Measurements from ENCODE around the gene PGAP6. TPM values are rescaled to one million over a fixed set of nuclear protein-coding genes. Genes with fewer than 3 reads are reported as not detected.

Gene PGAP6
- total and polyA plus RNA-seq, 2 of the 13 experiments (the other 11 are each of a cell fraction or from before 2014, with no cell fraction given): 52.7 to 136 TPM

GRCh38 chr16:340370-341091 lies 41.2 kb downstream of the PGAP6 start (continued):
- TF ChIP-seq, protein P1, sequence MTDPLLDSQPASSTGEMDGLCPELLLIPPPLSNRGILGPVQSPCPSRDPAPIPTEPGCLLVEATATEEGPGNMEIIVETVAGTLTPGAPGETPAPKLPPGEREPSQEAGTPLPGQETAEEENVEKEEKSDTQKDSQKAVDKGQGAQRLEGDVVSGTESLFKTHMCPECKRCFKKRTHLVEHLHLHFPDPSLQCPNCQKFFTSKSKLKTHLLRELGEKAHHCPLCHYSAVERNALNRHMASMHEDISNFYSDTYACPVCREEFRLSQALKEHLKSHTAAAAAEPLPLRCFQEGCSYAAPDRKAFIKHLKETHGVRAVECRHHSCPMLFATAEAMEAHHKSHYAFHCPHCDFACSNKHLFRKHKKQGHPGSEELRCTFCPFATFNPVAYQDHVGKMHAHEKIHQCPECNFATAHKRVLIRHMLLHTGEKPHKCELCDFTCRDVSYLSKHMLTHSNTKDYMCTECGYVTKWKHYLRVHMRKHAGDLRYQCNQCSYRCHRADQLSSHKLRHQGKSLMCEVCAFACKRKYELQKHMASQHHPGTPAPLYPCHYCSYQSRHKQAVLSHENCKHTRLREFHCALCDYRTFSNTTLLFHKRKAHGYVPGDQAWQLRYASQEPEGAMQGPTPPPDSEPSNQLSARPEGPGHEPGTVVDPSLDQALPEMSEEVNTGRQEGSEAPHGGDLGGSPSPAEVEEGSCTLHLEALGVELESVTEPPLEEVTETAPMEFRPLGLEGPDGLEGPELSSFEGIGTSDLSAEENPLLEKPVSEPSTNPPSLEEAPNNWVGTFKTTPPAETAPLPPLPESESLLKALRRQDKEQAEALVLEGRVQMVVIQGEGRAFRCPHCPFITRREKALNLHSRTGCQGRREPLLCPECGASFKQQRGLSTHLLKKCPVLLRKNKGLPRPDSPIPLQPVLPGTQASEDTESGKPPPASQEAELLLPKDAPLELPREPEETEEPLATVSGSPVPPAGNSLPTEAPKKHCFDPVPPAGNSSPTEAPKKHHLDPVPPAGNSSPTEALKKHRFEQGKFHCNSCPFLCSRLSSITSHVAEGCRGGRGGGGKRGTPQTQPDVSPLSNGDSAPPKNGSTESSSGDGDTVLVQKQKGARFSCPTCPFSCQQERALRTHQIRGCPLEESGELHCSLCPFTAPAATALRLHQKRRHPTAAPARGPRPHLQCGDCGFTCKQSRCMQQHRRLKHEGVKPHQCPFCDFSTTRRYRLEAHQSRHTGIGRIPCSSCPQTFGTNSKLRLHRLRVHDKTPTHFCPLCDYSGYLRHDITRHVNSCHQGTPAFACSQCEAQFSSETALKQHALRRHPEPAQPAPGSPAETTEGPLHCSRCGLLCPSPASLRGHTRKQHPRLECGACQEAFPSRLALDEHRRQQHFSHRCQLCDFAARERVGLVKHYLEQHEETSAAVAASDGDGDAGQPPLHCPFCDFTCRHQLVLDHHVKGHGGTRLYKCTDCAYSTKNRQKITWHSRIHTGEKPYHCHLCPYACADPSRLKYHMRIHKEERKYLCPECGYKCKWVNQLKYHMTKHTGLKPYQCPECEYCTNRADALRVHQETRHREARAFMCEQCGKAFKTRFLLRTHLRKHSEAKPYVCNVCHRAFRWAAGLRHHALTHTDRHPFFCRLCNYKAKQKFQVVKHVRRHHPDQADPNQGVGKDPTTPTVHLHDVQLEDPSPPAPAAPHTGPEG (CRISPR knock-in tag; IDR thresholded peaks at IDR 0.05): 0 out of 2 replicates have a peak, but pooled peaks have one; percentile 58
- no peak for TF ChIP-seq KAT2B (IDR thresholded peaks at IDR 0.05; ENCODE audit: borderline replicate concordance, low read depth, low read length)
- no peak for TF ChIP-seq JDP2 (CRISPR knock-in tag; IDR thresholded peaks at IDR 0.05; ENCODE audit: borderline replicate concordance)
- peak; percentile 98 for TF ChIP-seq ZBTB38 (CRISPR knock-in tag; IDR thresholded peaks at IDR 0.05)

DNA sequence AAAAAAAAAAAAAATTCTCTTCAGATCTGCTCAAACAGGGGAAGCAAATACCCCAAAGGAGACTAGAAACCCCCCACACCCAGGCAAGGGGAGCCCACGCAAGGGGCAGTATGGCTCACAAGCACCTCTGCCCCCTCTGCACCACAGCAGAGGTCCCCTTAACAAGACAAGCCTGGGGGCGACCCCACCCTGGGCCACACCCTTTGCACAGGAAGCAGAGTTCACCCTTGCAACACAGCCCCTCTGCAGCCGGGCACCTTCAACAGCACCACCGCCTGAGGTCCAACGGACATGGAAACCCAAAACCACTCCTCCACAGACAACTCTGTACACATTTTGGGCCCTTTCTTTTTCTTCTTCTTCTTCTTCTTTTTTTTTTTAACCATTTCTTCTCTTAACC lies 42.1 kb downstream of the PGAP6 start:
- POLR2A ChIA-PET: no interaction called here
- Histone ChIP-seq H3K36me3 (replicated peaks in 1 of 2; ENCODE audit: control insufficient read depth in 1 of 2, insufficient read depth in 2 of 2, low read length in 2 of 2) (peaks cover 4 to 5% of the 10 kb centered on the region in 2 experiments; a peak in 3 of 5 replicates), H3K9me3 (ENCODE audit: low read length) (no peaks in the 10 kb centered on the region), H3K27me3 (ENCODE audit: control insufficient read depth in 1 of 2, insufficient read depth in 2 of 2, low read length in 2 of 2) (no peaks in the 10 kb centered on the region), H3K9ac (ENCODE audit: insufficient read depth, low read depth, low read length) (0 out of 2 replicates have a peak overlapping the region, but pooled peaks have one; percentile 66), H2AFZ (ENCODE audit: low read length) (no peak overlapping the region), H3K4me3 (replicated peaks in 1 of 3; ENCODE audit: insufficient read depth in 1 of 3, low read depth in 2 of 3, low read length in 3 of 3) (peak overlapping the region in 1 of 3 experiments; percentile 35; a peak in 1 of 6 replicates), H4K20me1 (ENCODE audit: insufficient read depth, low read length) (peaks cover 23% of the 10 kb centered on the region), H3K4me2 (ENCODE audit: low read depth, low read length) (peak overlapping the region; percentile 62), H3K79me2 (ENCODE audit: insufficient read depth, low read length) (peaks cover 87% of the 10 kb centered on the region), H3K27ac (ENCODE audit: extremely low read length, insufficient read depth, low read length) (peak overlapping the region; percentile 88), H3K4me1 (ENCODE audit: insufficient read depth, low read length) (peaks cover 79% of the 10 kb centered on the region)
- no peak for DNase-seq (ENCODE audit: low spot score)
- 35% methylated on average over 4 of the region's 5 CpGs for WGBS (ENCODE audit: low lambda C conversion rate)
- no TSS peak for BruUV-seq (replicated peaks)
- intact Hi-C loops (cut with micrococcal nuclease; ENCODE audit: unreplicated experiment) (no loop called here), in situ Hi-C loops (cut with HindIII; ENCODE audit: extremely low pct_ligation_motif_present, low pct_unique_long_range_greater_than_20kb) (no loop called here)
- ATAC-seq: peak; percentile 31
- CTCF ChIA-PET (ENCODE audit: low intra/inter-chr PET ratio, low total read pairs): no interaction called here
- FAIRE-seq: no peak
- TF ChIP-seq USF2 (IDR thresholded peaks at IDR 0.05; ENCODE audit: low read depth, low read length) (no peak), USF2 (CRISPR knock-in tag; IDR thresholded peaks at IDR 0.05; ENCODE audit: borderline replicate concordance) (no peak), CEBPB (IDR thresholded peaks at IDR 0.05; ENCODE audit: borderline replicate concordance, low read depth, low read length) (peak; percentile 36; the same call in 1 of the 2 replicates)
